Measurements from ENCODE around the gene BCL6.

The BCL6 gene

DNA sequence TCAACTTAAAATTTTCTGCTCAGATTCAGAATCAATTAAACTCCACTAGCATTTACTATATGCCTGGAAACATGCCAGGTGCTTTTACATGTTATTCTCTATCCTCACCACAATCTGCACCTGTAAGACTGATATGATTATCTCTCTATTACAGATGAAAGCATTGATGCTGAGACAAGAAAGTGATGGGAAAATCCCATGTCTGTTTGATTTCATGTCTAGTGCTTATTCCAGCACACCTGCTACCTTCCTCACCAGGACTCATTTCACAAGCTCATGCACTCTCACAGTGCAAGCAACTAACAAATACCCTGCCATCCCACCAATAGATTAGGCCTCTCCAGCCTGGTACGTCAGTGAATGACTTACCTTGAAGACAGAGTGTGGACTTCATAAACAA, 25.0 kb upstream of the BCL6 start:
- no peaks in the 10 kb centered on the region for H3K9me3 Mint-ChIP-seq
- peak overlapping the region; percentile 50 to 60 for H3K4me3 Mint-ChIP-seq

DNA sequence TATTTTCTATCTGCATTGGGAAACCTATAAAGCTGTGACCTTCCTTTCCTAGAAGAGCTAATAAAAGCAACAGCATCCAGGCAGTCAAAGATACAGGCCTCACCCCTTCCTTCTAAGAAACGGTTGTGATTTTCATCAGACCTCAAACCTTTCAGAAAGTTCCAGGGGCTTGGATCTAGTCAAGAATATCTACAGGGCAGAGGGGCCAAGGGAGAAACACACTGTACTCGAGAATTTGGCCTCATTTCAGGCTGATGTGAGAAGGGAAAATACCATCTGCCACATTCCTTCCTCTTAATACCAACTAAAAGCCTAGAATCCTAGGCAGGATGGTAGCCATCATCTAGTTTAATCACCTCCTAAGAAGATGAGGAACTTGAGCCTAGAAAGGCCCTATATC, 24.5 kb upstream of the BCL6 start:
- peak overlapping the region; percentile 61 to 69 for H3K27ac Mint-ChIP-seq

More for the DNA sequence above, 25.0 kb upstream of the BCL6 start:
- peak; percentile 35 to 47 for DNase-seq
- Mint-ChIP-seq H3K27me3 (no peaks in the 10 kb centered on the region), H3K27ac (peak overlapping the region; percentile 61 to 69), H3K4me1 (peaks cover 59% of the 10 kb centered on the region)
- peak; percentile 91 for ATAC-seq

GRCh38 chr3:187767266-187768012, 22.2 kb upstream of the BCL6 start:
- Mint-ChIP-seq H3K4me3 (no peak overlapping the region), H3K4me1 (peaks cover 40% of the 10 kb centered on the region), H3K9me3 (no peaks in the 10 kb centered on the region), H3K27ac (no peak overlapping the region), H3K27me3 (no peaks in the 10 kb centered on the region)
- DNase-seq (no peak), ATAC-seq (no peak)

More for the DNA sequence above, 24.5 kb upstream of the BCL6 start:
- Mint-ChIP-seq H3K4me1 (peaks cover 59% of the 10 kb centered on the region), H3K9me3 (no peaks in the 10 kb centered on the region), H3K27me3 (no peaks in the 10 kb centered on the region), H3K4me3 (peak overlapping the region; percentile 50 to 60)
- DNase-seq (no peak), ATAC-seq (peak; percentile 32)

- ATAC-seq = no peak
- Mint-ChIP-seq H3K27ac (peak overlapping the region in 1 of 2 donors; percentile 7), H3K9me3 (no peaks in the 10 kb centered on the region), H3K27me3 (no peaks in the 10 kb centered on the region), H3K4me3 (no peak overlapping the region), H3K4me1 (peaks cover 30% of the 10 kb centered on the region)
- DNase-seq = no peak
Observed at GRCh38 chr3:187765342-187765741, 20.1 kb upstream of the BCL6 start.

DNA sequence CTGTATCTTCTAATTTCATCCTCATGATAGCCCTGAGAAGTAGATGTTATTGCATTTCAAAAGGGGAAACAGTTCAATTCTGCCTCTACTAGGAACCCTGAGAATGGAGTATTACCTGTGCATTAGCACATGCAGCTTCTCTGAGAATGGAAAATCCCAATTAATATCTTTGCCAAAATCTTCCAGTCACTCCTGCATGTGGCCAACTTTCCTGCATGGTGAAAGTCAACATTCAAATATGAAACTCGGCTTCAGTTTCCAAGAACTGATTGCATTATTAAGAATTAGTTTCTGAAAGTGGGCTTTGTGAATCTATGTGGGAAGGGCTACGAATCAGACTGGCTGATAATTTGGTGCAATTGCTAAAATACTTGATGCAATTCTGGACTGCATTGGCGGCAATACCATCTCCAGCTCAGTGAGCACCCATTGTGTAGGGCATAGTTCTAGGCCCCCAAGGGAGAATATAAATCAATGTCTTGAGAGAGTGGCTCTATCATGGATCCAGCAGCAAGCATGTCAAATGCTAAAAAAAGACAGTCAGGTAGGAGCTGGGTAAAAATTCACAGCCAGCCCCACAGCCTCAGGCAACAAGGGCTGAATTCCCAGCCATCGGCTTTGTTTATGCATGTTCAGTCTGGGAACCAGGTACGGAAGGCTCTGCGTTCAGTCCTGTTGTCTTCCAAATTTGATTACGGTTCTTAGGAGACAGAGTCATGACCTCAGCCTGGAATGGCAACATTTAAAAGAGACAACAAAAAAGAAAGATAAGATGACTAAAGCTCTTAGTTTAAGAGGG, 18.8 kb upstream of the BCL6 start:
- Mint-ChIP-seq H3K27ac (no peak overlapping the region), H3K9me3 (no peaks in the 10 kb centered on the region), H3K4me3 (no peak overlapping the region), H3K27me3 (no peaks in the 10 kb centered on the region), H3K4me1 (peaks cover 18% of the 10 kb centered on the region)
- ATAC-seq = no peak
- DNase-seq = no peak

GRCh38 chr3:187762792-187763191, 17.5 kb upstream of the BCL6 start:
- ATAC-seq (no peak), DNase-seq (no peak)
- H3K9me3 Mint-ChIP-seq = no peaks in the 10 kb centered on the region
- no peak overlapping the region for H3K4me3 Mint-ChIP-seq
- peaks cover 13% of the 10 kb centered on the region for H3K4me1 Mint-ChIP-seq
- H3K27me3 Mint-ChIP-seq = no peaks in the 10 kb centered on the region
- H3K27ac Mint-ChIP-seq = no peak overlapping the region

DNA sequence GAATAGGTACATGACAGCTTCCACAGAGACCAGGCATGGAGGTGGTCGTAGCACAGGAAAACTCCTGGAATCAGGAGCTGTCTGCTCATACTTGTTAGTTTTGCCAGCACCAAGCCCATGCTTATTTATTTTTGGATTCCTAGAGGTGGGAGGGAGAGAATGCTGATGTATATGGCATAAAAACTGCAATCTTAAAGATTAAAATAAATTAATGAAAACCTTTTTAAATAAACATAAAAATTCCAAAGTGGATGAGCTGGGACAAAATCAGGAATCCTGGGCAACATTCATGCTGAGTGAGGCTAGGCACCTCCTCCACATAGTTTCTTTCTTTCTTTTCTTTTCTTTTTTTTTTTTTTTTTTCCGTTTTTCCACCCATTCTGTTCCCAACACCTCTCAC, 14.3 kb upstream of the BCL6 start:
- Mint-ChIP-seq H3K4me1 (peaks cover 6% of the 10 kb centered on the region), H3K27me3 (no peaks in the 10 kb centered on the region), H3K4me3 (no peak overlapping the region), H3K27ac (no peak overlapping the region), H3K9me3 (peaks cover 0 to 4% of the 10 kb centered on the region in 2 donors)
- no peak for DNase-seq
- no peak for ATAC-seq

GRCh38 chr3:187758318-187758955, 13.2 kb upstream of the BCL6 start:
- DNase-seq = no peak
- Mint-ChIP-seq H3K9me3 (peaks cover 0 to 4% of the 10 kb centered on the region in 2 donors), H3K4me3 (no peak overlapping the region), H3K27me3 (no peaks in the 10 kb centered on the region), H3K4me1 (peaks cover 6% of the 10 kb centered on the region), H3K27ac (no peak overlapping the region)
- no peak for ATAC-seq

DNA sequence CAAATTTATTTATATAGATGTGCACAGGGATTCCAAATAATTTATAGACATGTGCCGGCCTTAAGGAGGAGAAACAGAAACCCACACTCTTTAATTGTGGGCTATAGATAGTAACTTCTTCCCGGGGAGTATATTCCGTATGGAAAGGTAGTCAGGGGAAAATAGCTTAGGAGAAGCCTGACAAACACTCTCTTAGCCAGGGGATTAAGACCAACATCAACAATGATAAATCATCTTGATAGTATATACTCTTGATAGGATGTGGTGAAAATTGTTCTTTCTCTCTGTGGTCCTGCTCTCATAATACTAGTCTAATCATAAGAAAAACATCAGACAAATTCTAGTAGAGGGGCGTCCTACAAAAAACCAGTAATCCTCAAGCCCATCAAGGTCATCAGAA, 8.2 kb upstream of the BCL6 start:
- Mint-ChIP-seq H3K27ac (no peak overlapping the region), H3K4me3 (no peak overlapping the region), H3K9me3 (peaks cover 0 to 4% of the 10 kb centered on the region in 2 donors), H3K27me3 (no peaks in the 10 kb centered on the region), H3K4me1 (peaks cover 40% of the 10 kb centered on the region)
- no peak for ATAC-seq
- DNase-seq = no peak

DNA sequence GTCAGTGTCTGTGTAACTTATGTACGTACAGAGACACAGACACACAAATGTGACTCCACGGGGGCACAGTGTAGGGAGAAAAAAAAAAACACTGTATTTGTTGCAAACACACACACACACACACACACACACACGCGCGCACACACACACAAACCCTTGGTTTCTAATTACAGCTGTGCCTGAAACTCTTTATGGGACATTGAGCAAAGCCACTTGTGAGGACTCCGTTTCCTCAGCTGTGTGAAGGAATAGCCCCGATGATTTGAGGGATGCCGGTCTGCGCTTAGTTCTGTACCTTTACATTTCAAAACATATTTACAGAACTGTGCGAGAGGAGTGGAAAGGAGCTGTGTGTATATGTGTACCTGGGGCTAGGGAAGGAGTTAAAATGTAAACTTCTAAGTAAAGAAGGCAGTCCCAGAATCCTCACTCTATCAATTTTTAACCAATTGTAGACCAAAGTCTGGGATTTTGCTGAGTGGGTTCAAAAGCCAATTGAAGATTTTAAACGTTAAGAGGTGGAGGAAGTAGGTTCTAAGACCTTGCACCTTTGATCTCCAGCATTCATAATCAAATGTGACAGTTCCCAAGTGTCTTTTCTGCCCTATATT, 5.3 kb upstream of the BCL6 start:
- H3K4me3 Mint-ChIP-seq = peak overlapping the region in 1 of 2 donors; percentile 48
- H3K4me1 Mint-ChIP-seq = peaks cover 51% of the 10 kb centered on the region
- ATAC-seq (no peak), DNase-seq (no peak)
- no peaks in the 10 kb centered on the region for H3K27me3 Mint-ChIP-seq
- H3K9me3 Mint-ChIP-seq = no peaks in the 10 kb centered on the region
- peak overlapping the region in 1 of 2 donors; percentile 34 for H3K27ac Mint-ChIP-seq

DNA sequence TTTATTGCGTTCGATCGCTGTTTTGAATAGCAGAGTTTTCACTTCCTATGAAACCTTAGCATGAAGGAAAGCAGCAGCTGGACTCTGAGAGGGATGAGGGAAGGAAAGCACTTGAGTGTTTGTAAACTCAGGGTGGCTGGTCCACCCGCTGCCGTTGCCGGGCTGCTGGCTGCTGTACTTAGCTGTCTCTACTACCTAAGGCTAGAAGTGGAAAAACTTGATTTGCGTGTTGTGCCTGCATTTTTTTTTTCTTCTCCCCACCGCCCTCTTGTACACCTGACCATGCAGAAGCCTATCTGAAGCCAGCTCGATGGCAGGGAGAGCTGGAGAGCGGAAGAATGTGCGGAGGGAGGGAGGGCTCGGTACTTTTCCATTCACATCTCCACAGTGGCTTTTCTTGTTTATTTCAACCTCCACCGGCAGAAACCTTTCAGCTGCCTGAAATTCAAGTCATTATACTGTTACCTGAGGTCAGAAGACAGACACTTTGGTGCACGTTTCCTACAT, 4.8 kb upstream of the BCL6 start:
- DNase-seq (no peak), ATAC-seq (no peak)
- H3K27ac Mint-ChIP-seq = peak overlapping the region in 1 of 2 donors; percentile 34
- peaks cover 51% of the 10 kb centered on the region for H3K4me1 Mint-ChIP-seq
- no peaks in the 10 kb centered on the region for H3K9me3 Mint-ChIP-seq
- H3K4me3 Mint-ChIP-seq = peak overlapping the region; percentile 29 to 48
- H3K27me3 Mint-ChIP-seq = no peaks in the 10 kb centered on the region

DNA sequence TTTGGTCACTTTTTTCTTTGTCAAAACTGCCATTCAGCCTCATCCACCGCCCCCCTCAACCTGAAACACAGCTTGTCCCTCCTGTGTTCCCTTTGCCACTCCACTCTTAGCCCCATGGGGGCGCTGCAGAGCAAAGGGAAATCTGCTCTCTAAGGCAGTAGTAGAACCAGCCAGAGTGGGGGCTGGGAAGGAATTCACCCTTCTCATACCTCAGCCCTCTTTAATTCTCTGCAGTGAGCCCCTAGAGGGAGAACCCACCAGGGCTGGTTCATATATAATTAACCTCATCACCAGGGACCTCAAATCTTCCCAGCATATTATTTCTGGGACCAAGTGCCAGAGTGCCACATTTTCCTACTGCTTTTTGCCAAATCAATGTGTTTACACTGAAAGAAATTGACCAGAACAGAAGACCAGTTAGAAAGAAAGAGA, 2.8 kb upstream of the BCL6 start:
- H3K4me1 Mint-ChIP-seq = peaks cover 51% of the 10 kb centered on the region
- H3K27ac Mint-ChIP-seq = peak overlapping the region; percentile 7 to 89
- DNase-seq = peak; percentile 88 to 93
- ATAC-seq = peak; percentile 62
- no peaks in the 10 kb centered on the region for H3K9me3 Mint-ChIP-seq
- peak overlapping the region; percentile 94 to 99 for H3K4me3 Mint-ChIP-seq
- H3K27me3 Mint-ChIP-seq = no peaks in the 10 kb centered on the region

DNA sequence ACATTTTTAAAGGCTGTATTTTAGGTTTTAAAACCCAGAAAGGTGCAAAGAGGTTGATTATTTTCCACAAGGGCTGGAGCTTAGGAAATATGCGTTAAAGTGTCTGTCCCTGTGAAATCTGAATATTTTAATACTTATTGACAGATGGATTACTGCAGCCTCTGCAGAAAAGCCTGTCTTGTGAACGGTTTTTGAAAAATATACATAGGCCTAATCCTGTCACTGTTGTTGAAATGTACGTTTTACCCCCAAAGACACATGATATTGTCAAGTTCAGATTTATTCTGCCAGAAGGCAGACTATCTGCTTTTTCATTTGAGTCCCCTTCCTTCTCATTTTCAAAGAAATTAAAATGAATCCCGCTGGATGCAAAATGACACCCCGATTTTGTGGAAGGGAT, 2.2 kb upstream of the BCL6 start:
- H3K27ac Mint-ChIP-seq = peak overlapping the region; percentile 100
- peaks cover 51% of the 10 kb centered on the region for H3K4me1 Mint-ChIP-seq

GRCh38 chr3:187746442-187747281, 1.4 kb upstream of the BCL6 start:
- Mint-ChIP-seq H3K27ac (peak overlapping the region; percentile 100), H3K4me1 (peaks cover 57% of the 10 kb centered on the region), H3K4me3 (peak overlapping the region; percentile 94 to 99), H3K27me3 (no peaks in the 10 kb centered on the region), H3K9me3 (no peaks in the 10 kb centered on the region)
- DNase-seq = peak; percentile 30 to 44
- peak; percentile 11 for ATAC-seq

More for the DNA sequence above, 2.2 kb upstream of the BCL6 start:
- peak in 1 of 2 donors; percentile 15 for DNase-seq
- ATAC-seq = no peak
- H3K9me3 Mint-ChIP-seq = no peaks in the 10 kb centered on the region
- no peaks in the 10 kb centered on the region for H3K27me3 Mint-ChIP-seq
- peak overlapping the region; percentile 94 to 99 for H3K4me3 Mint-ChIP-seq
